ENCODE measurements around the gene JPH3.

DNA sequence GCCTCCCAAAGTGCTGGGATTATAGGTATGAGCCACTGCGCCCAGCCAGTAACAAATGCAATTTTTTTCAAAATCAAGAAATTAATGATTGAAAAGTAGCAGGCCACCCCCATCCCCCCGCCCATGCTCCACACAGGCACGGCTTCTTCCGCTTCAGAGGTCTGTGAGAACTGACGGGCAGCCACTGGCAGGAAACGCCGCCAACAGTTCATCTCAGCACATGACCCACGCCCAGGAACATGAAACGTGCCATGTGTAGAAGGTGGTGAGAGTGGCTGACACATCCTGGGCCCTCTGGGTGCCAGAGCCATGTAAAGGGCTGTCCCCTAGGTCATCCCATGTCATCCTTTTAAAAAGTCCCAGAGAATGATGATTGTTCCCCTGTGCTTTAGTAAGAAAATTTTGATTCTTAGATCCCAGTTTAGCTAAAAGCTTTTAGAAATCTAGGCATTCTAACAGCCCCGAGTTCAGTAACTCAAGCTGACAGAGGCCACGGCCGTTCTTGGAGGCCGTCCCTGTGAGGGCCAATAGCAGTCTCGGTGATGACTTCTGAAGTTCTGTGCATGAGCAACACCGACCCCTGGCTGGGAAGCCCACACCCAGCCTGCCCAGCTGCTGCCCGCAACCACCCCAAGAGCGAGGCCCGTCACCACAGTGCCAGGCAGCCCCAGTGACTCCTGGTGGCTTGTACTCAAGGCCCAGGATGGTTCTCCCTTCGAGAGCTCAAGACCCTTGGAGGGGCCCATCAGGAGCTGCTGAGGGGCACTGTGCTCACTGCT lies 111.3 kb downstream of the JPH3 start:
- TF ChIP-seq, protein P1, sequence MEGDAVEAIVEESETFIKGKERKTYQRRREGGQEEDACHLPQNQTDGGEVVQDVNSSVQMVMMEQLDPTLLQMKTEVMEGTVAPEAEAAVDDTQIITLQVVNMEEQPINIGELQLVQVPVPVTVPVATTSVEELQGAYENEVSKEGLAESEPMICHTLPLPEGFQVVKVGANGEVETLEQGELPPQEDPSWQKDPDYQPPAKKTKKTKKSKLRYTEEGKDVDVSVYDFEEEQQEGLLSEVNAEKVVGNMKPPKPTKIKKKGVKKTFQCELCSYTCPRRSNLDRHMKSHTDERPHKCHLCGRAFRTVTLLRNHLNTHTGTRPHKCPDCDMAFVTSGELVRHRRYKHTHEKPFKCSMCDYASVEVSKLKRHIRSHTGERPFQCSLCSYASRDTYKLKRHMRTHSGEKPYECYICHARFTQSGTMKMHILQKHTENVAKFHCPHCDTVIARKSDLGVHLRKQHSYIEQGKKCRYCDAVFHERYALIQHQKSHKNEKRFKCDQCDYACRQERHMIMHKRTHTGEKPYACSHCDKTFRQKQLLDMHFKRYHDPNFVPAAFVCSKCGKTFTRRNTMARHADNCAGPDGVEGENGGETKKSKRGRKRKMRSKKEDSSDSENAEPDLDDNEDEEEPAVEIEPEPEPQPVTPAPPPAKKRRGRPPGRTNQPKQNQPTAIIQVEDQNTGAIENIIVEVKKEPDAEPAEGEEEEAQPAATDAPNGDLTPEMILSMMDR (IDR thresholded peaks at IDR 0.05), result no peak
- no peak for TF ChIP-seq POLR2A (IDR thresholded peaks at IDR 0.05)

All from gastroesophageal sphincter (tissue), 3 donors.